Lower leg skin (tissue), 3 donors: ENCODE results near the gene GUCY2C.

ENCODE experiments used
- CTCF ChIP-seq, 3 donors: fragments of 450-650 bp; IDR thresholded peaks; one replicate each; pipeline ENCODE4 v1.5.1; 2016; ENCODE audit warnings: antibody characterized with exemption in 3 of 3, mild to moderate bottlenecking in 3 of 3, moderate library complexity in 2 of 3
- POLR2A ChIP-seq, 2 donors: fragments of 450-650 bp; IDR thresholded peaks; one replicate each; pipeline ENCODE4 v1.6.1; 2016 to 2017; ENCODE audit warnings: antibody characterized with exemption in 2 of 2, mild to moderate bottlenecking in 1 of 2, moderate library complexity in 1 of 2

DNA sequence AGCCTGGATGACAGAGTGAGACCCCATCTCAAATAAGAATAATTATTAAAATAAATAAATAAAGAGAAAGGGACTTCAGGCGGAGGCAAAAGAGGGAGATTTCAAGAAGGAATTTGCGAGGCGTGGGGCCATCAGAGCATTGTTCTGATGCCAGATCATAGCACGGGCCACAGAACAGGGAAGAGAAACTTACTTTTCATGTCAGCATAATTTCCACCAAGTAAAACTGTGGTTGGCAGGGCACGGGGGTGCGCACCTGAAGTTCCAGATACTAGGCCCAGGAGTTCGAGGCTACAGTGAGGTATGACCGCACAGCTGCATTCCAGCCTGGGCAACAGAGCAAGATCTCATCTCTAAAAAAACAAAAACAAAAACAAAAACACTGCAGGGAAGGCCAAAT is 117.8 kb downstream of the GUCY2C start:
- TF ChIP-seq CTCF (IDR thresholded peaks at IDR 0.05) (no peak), POLR2A (IDR thresholded peaks at IDR 0.05) (no peak)
